GM19328 (cell line): ENCODE results near the gene GPN1.
"Not testable (repeated sequence)": the region's sequence is repeated elsewhere in the genome, so short reads cannot be mapped to it uniquely, and the experiment has no call there.

Experiments used
- ATAC-seq: cut with Tn5 transposase; IDR thresholded peaks from one replicate; pipeline ENCODE4 v1.9.1; 2021; ENCODE audit warnings: mild to moderate bottlenecking, moderate library complexity; ENCODE audit not compliant: unreplicated experiment

Gene GPN1

GRCh38 chr2:27628767-27629709, at the start of gene GPN1, which contains the start of gene CCDC121:
TSS of gene GPN1 (plus strand) at chr2:27629050. CDS start at chr2:27629059, 9 bp downstream.
TSS of gene CCDC121 (minus strand) at chr2:27629012. CDS start at chr2:27627799, 1,213 bp downstream.
- ATAC-seq, result peak; percentile 92

- ATAC-seq, result no peak
Measured at GRCh38 chr2:27581417-27582128, 47.3 kb upstream of the GPN1 start.

GRCh38 chr2:27582129-27582694, 46.6 kb upstream of the GPN1 start:
- ATAC-seq, result no peak

- peak; percentile 89 for ATAC-seq
Measured at GRCh38 chr2:27582695-27583389, 46.0 kb upstream of the GPN1 start, which contains the start of gene ZNF512. TSS of gene ZNF512 (plus strand) at chr2:27583042. CDS start at chr2:27583113, 71 bp downstream.

GRCh38 chr2:27583390-27583915, 45.4 kb upstream of the GPN1 start:
- ATAC-seq, result peak; percentile 6

GRCh38 chr2:27584597-27584996, 44.3 kb upstream of the GPN1 start:
- ATAC-seq, result no peak

GRCh38 chr2:27587025-27587424, 41.8 kb upstream of the GPN1 start:
- ATAC-seq, result no peak

GRCh38 chr2:27588308-27588707, 40.5 kb upstream of the GPN1 start:
- no peak for ATAC-seq

GRCh38 chr2:27591745-27592144, 37.1 kb upstream of the GPN1 start:
- no peak for ATAC-seq

- no peak for ATAC-seq
Measured at GRCh38 chr2:27593240-27593639, 35.6 kb upstream of the GPN1 start.

- ATAC-seq, result not testable (repeated sequence)
Measured at GRCh38 chr2:27594020-27594703, 34.7 kb upstream of the GPN1 start.

GRCh38 chr2:27595412-27595811, 33.4 kb upstream of the GPN1 start:
- not testable (repeated sequence) for ATAC-seq

- no peak for ATAC-seq
Measured at GRCh38 chr2:27596627-27597026, 32.2 kb upstream of the GPN1 start.

GRCh38 chr2:27606611-27607010, 22.2 kb upstream of the GPN1 start:
- no peak for ATAC-seq

GRCh38 chr2:27613985-27614384, 14.9 kb upstream of the GPN1 start:
- ATAC-seq, result no peak

- no peak for ATAC-seq
Measured at GRCh38 chr2:27615316-27615715, 13.5 kb upstream of the GPN1 start.

GRCh38 chr2:27621524-27621923, 7.3 kb upstream of the GPN1 start:
- ATAC-seq, result no peak

GRCh38 chr2:27622921-27623384, 5.9 kb upstream of the GPN1 start:
- ATAC-seq, result no peak

- ATAC-seq, result no peak
Measured at GRCh38 chr2:27624943-27625342, 3.9 kb upstream of the GPN1 start.

GRCh38 chr2:27626323-27626722, 2.5 kb upstream of the GPN1 start:
- ATAC-seq, result not testable (repeated sequence)
